GF-D8 (cell line): ENCODE data around the gene SP110.

Experiments used
- DNase-seq: peaks from one replicate; lab custom pipeline; 2025; lab: John Stamatoyannopoulos, UW

Gene SP110

GRCh38 chr2:230170532-230170931 is 49.3 kb downstream of the SP110 start:
- DNase-seq, result peak; percentile 94

GRCh38 chr2:230166557-230167170 is 53.1 kb downstream of the SP110 start:
- no peak for DNase-seq

GRCh38 chr2:230164139-230164538 is 55.6 kb downstream of the SP110 start:
- DNase-seq, result no peak

GRCh38 chr2:230162981-230163380 is 56.8 kb downstream of the SP110 start:
- no peak for DNase-seq

DNA sequence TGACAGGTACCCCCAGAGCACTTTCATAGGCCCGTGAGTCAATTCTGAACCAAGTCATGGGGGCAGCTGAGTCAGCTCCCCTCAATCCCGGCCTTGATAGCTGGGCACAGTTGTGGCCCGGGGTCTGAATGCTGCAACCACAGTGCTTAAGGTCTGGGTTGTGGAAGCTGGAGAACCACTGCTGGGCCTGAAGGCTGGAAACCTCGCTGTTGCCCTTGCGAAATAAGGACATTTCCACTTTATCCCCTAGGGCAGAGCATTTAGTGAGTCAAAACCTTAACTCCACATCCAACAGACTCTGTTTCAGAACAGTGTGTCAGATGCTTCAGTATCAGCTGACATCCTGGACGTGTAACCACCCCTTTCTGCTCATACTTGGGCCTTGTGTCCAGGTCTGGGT is 58.6 kb downstream of the SP110 start:
- no peak for DNase-seq

GRCh38 chr2:230160112-230160660 is 59.6 kb downstream of the SP110 start:
- peak; percentile 30 for DNase-seq

DNA sequence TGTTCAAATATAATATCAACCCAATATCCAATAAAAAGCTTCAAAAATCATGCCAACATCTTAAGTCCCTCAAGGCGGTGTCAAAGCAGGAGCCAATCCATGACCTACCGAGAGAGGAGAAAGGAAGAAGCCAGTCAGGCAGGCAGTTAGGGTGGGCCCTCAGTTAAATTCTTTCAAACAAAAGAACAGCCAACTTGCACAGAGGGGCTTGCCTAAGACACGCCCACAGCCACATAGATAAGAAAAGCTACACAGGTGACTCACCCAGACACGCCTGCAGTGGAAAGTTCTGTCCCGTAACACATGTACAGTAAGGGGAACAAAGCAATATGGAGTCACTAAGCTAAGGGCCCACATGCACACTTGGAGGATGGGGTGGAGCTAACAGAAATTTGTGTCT is 61.3 kb downstream of the SP110 start:
- DNase-seq, result no peak

DNA sequence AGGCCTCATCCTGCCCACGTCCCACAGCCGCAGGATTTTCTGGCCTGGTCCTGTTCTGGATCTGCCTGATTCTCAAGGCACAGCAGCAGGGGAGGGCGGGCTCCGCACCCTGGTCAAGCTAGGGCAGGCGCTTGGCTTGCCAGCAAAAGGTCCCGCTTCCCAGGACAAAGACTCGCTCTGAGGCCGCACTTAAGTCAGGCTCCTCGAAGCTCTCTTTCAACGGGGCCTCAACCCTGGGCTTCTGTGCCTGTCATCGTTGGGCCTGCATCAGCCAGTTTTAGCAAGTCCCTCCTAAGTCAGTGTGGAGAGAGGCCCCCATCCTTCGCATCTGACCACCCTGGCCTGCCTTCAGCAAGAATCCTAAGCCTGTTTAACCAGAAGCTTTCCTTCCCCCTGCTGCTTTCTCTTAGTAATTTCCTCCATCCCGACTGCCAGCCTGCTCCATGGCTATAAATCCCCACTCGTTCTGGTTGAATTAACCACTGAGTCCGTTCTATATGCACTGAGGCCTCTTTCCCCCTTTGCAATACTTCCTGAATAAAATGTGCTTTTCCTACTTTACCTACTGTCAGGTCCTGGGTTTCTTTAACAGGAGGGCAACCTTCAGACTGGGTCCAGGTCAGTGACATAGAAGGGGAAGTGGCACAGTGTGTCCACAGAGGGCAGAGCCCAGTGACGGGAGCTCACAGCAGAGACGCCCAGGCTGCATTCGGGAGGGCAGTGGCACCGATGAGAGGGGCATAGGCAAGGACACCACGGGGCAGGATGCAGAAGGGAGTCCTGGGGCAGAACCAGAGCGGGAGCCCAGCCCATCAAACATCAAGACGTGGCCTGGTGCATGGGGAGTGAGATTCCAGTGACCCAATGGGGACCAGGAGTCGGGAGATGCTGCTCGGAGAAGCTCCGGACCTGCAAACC is 62.7 kb downstream of the SP110 start:
- DNase-seq, result no peak

DNA sequence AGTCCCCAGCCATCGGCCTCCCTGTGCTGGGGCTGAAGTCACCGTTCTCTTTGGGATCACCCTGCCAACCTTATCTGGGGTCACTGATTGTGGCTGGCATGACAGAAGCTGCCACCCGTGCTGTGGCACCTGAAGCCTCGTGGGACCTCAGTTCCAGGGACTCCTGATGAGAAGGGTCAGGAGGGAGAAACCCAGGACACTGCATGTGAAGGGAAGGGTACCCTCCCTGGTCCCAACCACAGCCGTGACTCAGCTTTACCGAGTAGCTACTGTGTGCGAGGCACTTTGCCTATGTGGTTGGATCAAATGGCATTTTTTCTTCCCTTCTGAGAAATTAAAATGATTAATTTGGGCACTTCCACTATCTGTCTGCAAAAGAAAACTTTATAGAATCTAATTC is 64.4 kb downstream of the SP110 start:
- DNase-seq, result peak; percentile 20

- DNase-seq, result no peak
These were observed 66.3 kb downstream of the SP110 start for GRCh38 chr2:230153390-230153976.

- no peak for DNase-seq
These were observed 67.5 kb downstream of the SP110 start for GRCh38 chr2:230152334-230152733.

DNA sequence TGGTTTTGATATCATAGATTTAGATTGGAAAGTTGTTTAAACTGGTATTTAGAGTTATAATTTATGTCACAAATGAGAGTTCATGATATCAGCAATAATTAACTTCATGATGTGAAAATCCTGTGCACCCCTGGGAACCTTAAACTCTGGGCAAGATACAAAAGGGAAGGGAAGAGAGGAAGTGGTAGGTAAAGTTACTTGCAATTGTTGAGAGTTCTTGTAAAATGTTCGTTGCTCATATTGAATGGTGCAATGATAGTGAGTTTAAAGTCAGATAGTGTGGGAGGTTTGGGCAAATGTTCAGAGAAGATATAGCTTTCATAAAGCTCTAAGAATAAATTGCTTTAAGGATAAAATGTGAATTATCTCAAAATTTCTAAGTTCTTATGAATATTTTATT is 75.4 kb downstream of the SP110 start:
- peak; percentile 79 for DNase-seq

DNA sequence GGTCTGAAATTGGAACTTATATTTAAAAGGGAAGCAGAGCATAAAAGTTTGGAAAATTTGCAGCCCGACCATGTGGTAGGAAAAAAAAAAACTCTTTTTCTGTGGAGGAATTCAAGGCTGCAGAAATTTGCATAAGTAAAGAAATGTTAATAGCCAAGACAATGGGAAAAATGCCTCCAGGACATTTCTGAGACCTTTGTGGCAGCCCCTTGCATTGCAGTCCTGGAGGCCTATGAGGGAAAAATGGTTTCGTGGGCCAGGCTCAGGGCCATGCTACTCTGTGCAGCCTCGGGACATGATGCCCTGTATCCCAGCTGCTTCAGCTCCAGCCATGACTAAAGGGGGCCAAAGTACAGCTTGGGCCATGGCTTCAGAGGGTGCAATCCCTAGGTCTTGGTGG is 79.1 kb downstream of the SP110 start:
- no peak for DNase-seq

DNA sequence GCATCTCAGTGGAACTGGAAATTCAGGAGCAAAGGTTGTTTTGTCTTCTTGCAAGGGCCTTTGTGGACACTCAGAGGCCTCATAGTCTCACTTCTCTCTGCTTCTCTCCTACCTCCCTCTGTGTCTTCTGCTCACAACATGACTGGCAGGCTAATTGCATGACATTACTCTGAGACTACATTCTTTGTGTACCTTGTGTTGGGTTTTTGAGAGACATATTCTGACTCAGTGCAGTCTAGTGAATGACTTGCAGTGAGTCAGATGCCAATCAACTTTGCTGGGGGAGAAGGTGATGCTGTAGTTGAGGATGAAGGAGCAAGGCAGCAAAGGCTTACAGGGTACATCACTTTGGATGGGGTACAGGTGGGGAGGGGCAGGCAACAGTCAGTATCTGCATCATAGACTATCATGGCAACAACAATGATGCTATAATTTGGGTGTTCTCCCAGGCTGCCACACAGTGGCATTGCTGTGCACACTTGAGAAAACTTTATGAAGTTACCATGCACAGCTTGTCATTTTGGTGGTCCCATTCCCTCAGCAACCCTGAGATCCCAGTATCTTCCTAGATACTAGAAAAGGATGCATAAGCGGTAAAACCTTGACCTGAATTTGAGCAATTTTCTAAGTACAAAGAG is 81.8 kb downstream of the SP110 start:
- no peak for DNase-seq

DNA sequence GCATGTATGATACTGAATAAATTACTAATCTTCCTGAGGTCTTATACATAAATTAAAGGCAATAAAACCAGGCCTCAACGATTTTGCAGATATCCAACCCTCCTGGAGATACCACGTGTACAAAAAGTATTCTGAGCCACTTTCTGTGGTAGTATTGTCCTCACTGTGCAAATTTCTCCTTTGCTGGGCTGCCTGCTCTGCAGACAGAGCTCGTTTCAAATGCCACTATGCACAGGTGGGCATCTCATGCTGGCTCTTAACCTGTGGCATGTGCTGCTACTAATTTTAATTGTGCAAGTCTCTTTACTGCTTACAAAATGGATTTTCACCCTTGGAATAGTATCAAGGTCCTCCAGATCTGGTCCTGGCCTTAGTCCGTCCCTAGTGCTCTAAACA is 84.7 kb downstream of the SP110 start:
- no peak for DNase-seq

- DNase-seq, result peak; percentile 99
These were observed 85.2 kb downstream of the SP110 start for GRCh38 chr2:230134496-230135129.

GRCh38 chr2:230131366-230131765 is 88.4 kb downstream of the SP110 start:
- no peak for DNase-seq

GRCh38 chr2:230130668-230131364 is 89.0 kb downstream of the SP110 start:
- DNase-seq, result no peak

GRCh38 chr2:230129343-230129742 is 90.4 kb downstream of the SP110 start:
- no peak for DNase-seq

DNA sequence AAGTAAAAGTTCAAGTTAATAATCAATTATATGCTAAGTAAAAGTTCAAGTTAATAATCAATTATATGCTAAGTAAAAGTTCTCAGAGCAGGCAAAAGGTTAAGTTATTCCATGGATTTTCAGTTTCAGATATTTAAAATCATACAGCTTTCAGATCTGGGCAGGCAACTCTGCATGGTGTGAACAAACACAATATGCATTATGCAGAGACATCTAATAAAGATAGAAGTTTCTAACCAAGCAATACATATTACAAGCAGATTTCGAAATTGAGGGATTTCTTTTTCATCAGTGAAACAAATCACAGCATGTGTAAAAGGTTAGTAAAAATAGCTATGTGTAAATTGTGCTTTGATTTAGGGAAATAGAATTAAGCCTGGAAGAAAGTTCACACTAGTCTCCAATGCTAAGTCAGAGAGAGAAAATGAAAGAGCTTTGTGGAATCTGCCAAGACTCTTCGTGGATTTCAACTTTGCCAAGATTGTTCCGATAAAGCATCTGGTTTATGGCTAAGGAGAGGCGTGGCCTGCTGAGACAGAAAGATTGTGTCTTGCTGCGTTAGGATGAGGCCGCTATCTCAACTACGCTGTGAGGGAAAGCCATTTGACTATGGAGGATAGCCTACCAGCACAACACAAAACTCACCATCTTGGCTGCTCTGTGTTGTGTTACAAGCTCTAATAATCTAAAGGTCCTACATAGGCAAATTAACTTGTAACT is 91.0 kb downstream of the SP110 start:
- DNase-seq, result no peak

- DNase-seq, result no peak
These were observed 92.6 kb downstream of the SP110 start for GRCh38 chr2:230127195-230127594.
